ENCODE results near the gene OPN1LW.
A peak's percentile ranks its signal among the peaks of the same experiment; 100 is the strongest.
"Not testable (repeated sequence)": the region's sequence is repeated elsewhere in the genome, so short reads cannot be mapped to it uniquely, and the experiment has no call there.

OPN1LW gene

GRCh38 chrX:154144010-154144409 lies at the start of gene OPN1LW:
Gene OPN1LW (plus strand): TSS chrX:154144243. CDS start chrX:154144284, 41 bp downstream.
- H3K27ac ChIP-seq; H3K4me1 ChIP-seq; H3K4me3 ChIP-seq; H3K36me3 ChIP-seq; DNase-seq; intact Hi-C loops (cut with DNase I; ENCODE audit: low total_unique reads); H3K9me3 ChIP-seq; H3K27me3 ChIP-seq: not testable (repeated sequence)

GRCh38 chrX:154094833-154095232 lies 49.2 kb upstream of the OPN1LW start:
- Histone ChIP-seq H3K36me3 (no peaks in the 10 kb centered on the region), H3K4me3 (peak overlapping the region in 1 of 2 donors; percentile 89), H3K9me3 (no peaks in the 10 kb centered on the region), H3K27me3 (no peaks in the 10 kb centered on the region), H3K4me1 (peaks cover 0 to 50% (median 12%) of the 10 kb centered on the region in 4 donors), H3K27ac (peak overlapping the region in 1 of 2 donors; percentile 99)
- DNase-seq = no peak
- TF ChIP-seq CTCF (IDR thresholded peaks at IDR 0.05) = no peak
- intact Hi-C loops (cut with DNase I; ENCODE audit: low total_unique reads) = loop anchor here (5.0 kb wide), 1 partner anchor 78 kb away; the partner anchor contains the start of gene IRAK1

GRCh38 chrX:154096140-154097002 lies 47.7 kb upstream of the OPN1LW start:
- intact Hi-C loops (cut with DNase I; ENCODE audit: low total_unique reads) = loop anchor here (5.0 kb wide), 1 partner anchor 79 kb away; the partner anchor contains the start of gene IRAK1
- no peaks in the 10 kb centered on the region for H3K9me3 ChIP-seq
- DNase-seq = peak; percentile 24 to 64
- peaks cover 0 to 47% (median 12%) of the 10 kb centered on the region in 4 donors for H3K4me1 ChIP-seq
- no peaks in the 10 kb centered on the region for H3K36me3 ChIP-seq
- TF ChIP-seq CTCF (IDR thresholded peaks at IDR 0.05) = no peak
- peak overlapping the region; percentile 99 for H3K27ac ChIP-seq
- no peaks in the 10 kb centered on the region for H3K27me3 ChIP-seq
- H3K4me3 ChIP-seq = peak overlapping the region; percentile 89 to 91

- Histone ChIP-seq H3K36me3 (no peaks in the 10 kb centered on the region), H3K4me3 (peak overlapping the region; percentile 89 to 91), H3K9me3 (no peaks in the 10 kb centered on the region), H3K27ac (peak overlapping the region; percentile 99), H3K27me3 (no peaks in the 10 kb centered on the region), H3K4me1 (peaks cover 0 to 39% (median 10%) of the 10 kb centered on the region in 4 donors)
- intact Hi-C loops (cut with DNase I; ENCODE audit: low total_unique reads) = loop anchor here (5.0 kb wide), 1 partner anchor 80 kb away; the partner anchor contains the start of gene IRAK1
- peak; percentile 65 to 84 for DNase-seq
- TF ChIP-seq CTCF (IDR thresholded peaks at IDR 0.05) = no peak
Observed at GRCh38 chrX:154097003-154097588, 46.9 kb upstream of the OPN1LW start.

- no peak for TF ChIP-seq CTCF (IDR thresholded peaks at IDR 0.05)
- Histone ChIP-seq H3K27ac (peak within 1 kb of the TSS; percentile 99), H3K36me3 (no peaks in the 10 kb centered on the region), H3K27me3 (no peaks in the 10 kb centered on the region), H3K9me3 (no peaks in the 10 kb centered on the region), H3K4me3 (peak within 1 kb of the TSS; percentile 89 to 91), H3K4me1 (peaks cover 0 to 32% (median 8%) of the 10 kb centered on the region in 4 donors)
- DNase-seq = peak; percentile 89 to 95
- intact Hi-C loops (cut with DNase I; ENCODE audit: low total_unique reads) = loop anchor here (5.0 kb wide), 1 partner anchor 81 kb away; the partner anchor contains the start of gene IRAK1
Observed at GRCh38 chrX:154097589-154098541, 46.2 kb upstream of the OPN1LW start, which contains the start of gene MECP2. Gene MECP2 (minus strand): TSS chrX:154097717.

Measured in tibial artery (tissue), 4 donors.